HepG2 (cell line): ENCODE measurements around the gene PRPSAP1. TPM values are rescaled to one million over a fixed set of nuclear protein-coding genes. Genes with fewer than 3 reads are reported as not detected.

Experiments used
- ARID3A ChIP-seq: IDR thresholded peaks from 2 replicates; pipeline ENCODE4 v1.6.1; 2012; ENCODE audit warnings: low read depth, low read length, improper control_type of control experiment
- ATF1 ChIP-seq: IDR thresholded peaks from 2 replicates; pipeline ENCODE4 v1.6.1; 2016; ENCODE audit warnings: mild to moderate bottlenecking, control low read depth
- CCDC6 ChIP-seq: sonication (generic); formaldehyde crosslinking; IDR thresholded peaks from 2 replicates; pipeline ENCODE4 v1.8.1; 2022; ENCODE audit warnings: mild to moderate bottlenecking, missing genetic modification reagents, moderate library complexity
- DMAP1 ChIP-seq: IDR thresholded peaks from 2 replicates; pipeline ENCODE4 v1.6.1; 2016
- FOXJ3 ChIP-seq: sonication (generic); formaldehyde crosslinking; IDR thresholded peaks from 2 replicates; pipeline ENCODE4 v1.4.0; 2020; ENCODE audit warnings: missing genetic modification reagents, mild to moderate bottlenecking, borderline replicate concordance
- HIC2 ChIP-seq: sonication (generic); formaldehyde crosslinking; IDR thresholded peaks from 2 replicates; pipeline ENCODE4 v1.9.0; 2022; ENCODE audit warnings: low read depth, missing genetic modification reagents
- JUNB ChIP-seq: sonication (generic); formaldehyde crosslinking; IDR thresholded peaks from 2 replicates; pipeline ENCODE4 v1.8.0; 2022; ENCODE audit warnings: missing genetic modification reagents, mild to moderate bottlenecking, borderline replicate concordance
- MXD4 ChIP-seq: IDR thresholded peaks from 2 replicates; pipeline ENCODE4 v1.6.1; 2016; ENCODE audit warnings: mild to moderate bottlenecking, missing biosample characterization, missing genetic modification reagents
- PAWR ChIP-seq: sonication (generic); formaldehyde crosslinking; IDR thresholded peaks from 2 replicates; pipeline ENCODE4 v1.4.0; 2020; ENCODE audit warnings: missing genetic modification reagents, mild to moderate bottlenecking, borderline replicate concordance
- PBX3 ChIP-seq: sonication (generic); formaldehyde crosslinking; IDR thresholded peaks from 2 replicates; pipeline ENCODE4 v1.8.1; 2023; ENCODE audit warnings: missing genetic modification reagents, inconsistent platforms, borderline replicate concordance
- TAF1 ChIP-seq: sonication (generic); formaldehyde crosslinking; IDR thresholded peaks from 2 replicates; pipeline ENCODE4 v1.4.0; 2020; ENCODE audit warnings: missing genetic modification reagents
- THAP8 ChIP-seq: sonication (generic); formaldehyde crosslinking; IDR thresholded peaks from 2 replicates; pipeline ENCODE4 v1.5.1; 2020; ENCODE audit warnings: missing genetic modification reagents, mild to moderate bottlenecking, borderline replicate concordance
- TIGD3 ChIP-seq: sonication (generic); formaldehyde crosslinking; IDR thresholded peaks from 2 replicates; pipeline ENCODE4 v1.5.1; 2020; ENCODE audit warnings: mild to moderate bottlenecking, missing genetic modification reagents, borderline replicate concordance
- ZNF709 ChIP-seq: sonication (generic); formaldehyde crosslinking; IDR thresholded peaks from 2 replicates; pipeline ENCODE4 v1.5.0; 2020; ENCODE audit warnings: mild to moderate bottlenecking, missing genetic modification reagents
- ZNF766 ChIP-seq: sonication (generic); formaldehyde crosslinking; IDR thresholded peaks from 2 replicates; pipeline ENCODE4 v1.5.0; 2020; ENCODE audit warnings: missing genetic modification reagents, borderline replicate concordance
- ZNF770 ChIP-seq: sonication (generic); formaldehyde crosslinking; IDR thresholded peaks from 2 replicates; pipeline ENCODE4 v1.5.0; 2020; ENCODE audit warnings: mild to moderate bottlenecking, missing genetic modification reagents
- ZNF839 ChIP-seq: sonication (generic); formaldehyde crosslinking; IDR thresholded peaks from 2 replicates; pipeline ENCODE4 v1.4.0; 2020; ENCODE audit warnings: missing genetic modification reagents, mild to moderate bottlenecking, borderline replicate concordance
- ZNF850 ChIP-seq: sonication (generic); formaldehyde crosslinking; conservative IDR thresholded peaks from 2 replicates; pipeline ENCODE4 v1.9.0; 2021; ENCODE audit warnings: mild to moderate bottlenecking, missing genetic modification reagents
- ZSCAN25 ChIP-seq: sonication (generic); formaldehyde crosslinking; IDR thresholded peaks from 2 replicates; pipeline ENCODE4 v1.8.0; 2022; ENCODE audit warnings: mild to moderate bottlenecking, missing genetic modification reagents
- ZSCAN9 ChIP-seq: IDR thresholded peaks from 2 replicates; pipeline ENCODE4 v1.6.1; 2016; ENCODE audit warnings: borderline replicate concordance
- polyA plus RNA-seq, 8 experiments: library from polyadenylated mRNA; depleted of rRNA in 3 of 8; stranded (reverse) in 7 of 8; unstranded in 1 of 8; fragments of >200 nt; fragmentation: Illumina TruSeq in 4 of 8; extraction: Trizol in 4 of 8; gene quantifications; 2 replicates each; pipeline versions ENCODE4 v1.2.1 to v1.2.3, GENCODE V29; 2011 to 2016; ENCODE audit warnings: low read depth in 4 of 8, missing spikeins in 1 of 8, mixed read lengths in 1 of 8; ENCODE audit not compliant: insufficient read depth in 1 of 8
- total RNA-seq, 5 experiments: library from RNA; depleted of rRNA; stranded (reverse); fragments of >200 nt; fragmentation: Illumina TruSeq; extraction: Trizol; gene quantifications; 2 replicates each; pipeline ENCODE4 v1.2.3, GENCODE V29; 2016; ENCODE audit warnings: low read depth in 1 of 5

The PRPSAP1 gene
- total and polyA plus RNA-seq, 2 of the 13 experiments (the other 11 are each of a cell fraction or from before 2014, with no cell fraction given) = 91.1 to 314 TPM

- peak; percentile 35 for TF ChIP-seq ARID3A
- peak; percentile 90 for TF ChIP-seq PBX3
- peak; percentile 89; the same call in 1 of the 2 replicates for TF ChIP-seq FOXJ3 (CRISPR knock-in tag)
- peak; percentile 76; the same call in 1 of the 2 replicates for TF ChIP-seq ZNF766 (CRISPR knock-in tag)
- peak; percentile 86; the same call in 1 of the 2 replicates for TF ChIP-seq CCDC6 (CRISPR knock-in tag)
- TF ChIP-seq ATF1 = peak; percentile 76
- TF ChIP-seq ZNF839 (CRISPR knock-in tag) = peak; percentile 98
- peak; percentile 80; the same call in 1 of the 2 replicates for TF ChIP-seq ZSCAN9 (CRISPR knock-in tag)
- peak; percentile 31; the same call in 1 of the 2 replicates for TF ChIP-seq THAP8 (CRISPR knock-in tag)
- no peak for TF ChIP-seq JUNB (CRISPR knock-in tag)
- peak; percentile 79 for TF ChIP-seq ZNF770 (CRISPR knock-in tag)
- TF ChIP-seq ZNF850 = no peak
- peak; percentile 99 for TF ChIP-seq TAF1 (CRISPR knock-in tag)
- TF ChIP-seq ZNF709 = peak; percentile 94; the same call in 1 of the 2 replicates
- TF ChIP-seq DMAP1 (CRISPR knock-in tag) = peak; percentile 88
- peak; percentile 87 for TF ChIP-seq MXD4 (CRISPR knock-in tag)
- peak; percentile 51 for TF ChIP-seq PAWR (CRISPR knock-in tag)
- peak; percentile 69; the same call in 1 of the 2 replicates for TF ChIP-seq TIGD3 (CRISPR knock-in tag)
- TF ChIP-seq ZSCAN25 = peak; percentile 79
- 0 out of 2 replicates have a peak, but pooled peaks have one; percentile 36 for TF ChIP-seq HIC2 (CRISPR knock-in tag)
Observed at GRCh38 chr17:76353599-76354316, at the start of gene PRPSAP1 (continued).
